ENCODE data around the gene TRAPPC14. TPM values are rescaled to one million over a fixed set of nuclear protein-coding genes. Genes with fewer than 3 reads are reported as not detected.

TRAPPC14 gene
- polyA plus RNA-seq, 1 experiment: 3.5 TPM

DNA sequence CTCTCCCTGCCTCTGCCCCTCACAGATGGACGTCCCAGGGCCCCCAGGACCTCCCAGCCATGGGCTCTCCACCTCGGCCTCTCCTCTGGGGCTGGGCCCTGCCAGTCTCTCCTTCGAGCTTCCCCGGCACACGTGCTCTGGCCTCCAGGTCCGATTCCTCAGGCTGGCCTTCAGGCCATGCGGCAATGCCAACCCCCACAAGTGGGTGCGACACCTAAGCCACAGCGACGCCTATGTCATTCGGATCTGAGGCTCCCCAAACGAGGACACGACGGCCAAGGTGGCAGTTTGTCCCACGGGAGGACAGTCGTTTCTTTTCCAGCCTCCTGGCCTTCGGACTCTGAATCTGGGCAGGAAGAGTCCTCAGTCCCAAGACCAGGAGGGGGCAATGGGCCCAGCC lies 51.9 kb downstream of the TRAPPC14 start:
- Histone ChIP-seq H3K4me3 (ENCODE audit: low read depth, low read length) (no peak overlapping the region), H3K27ac (ENCODE audit: low read depth, low read length) (no peak overlapping the region), H3K27me3 (ENCODE audit: control insufficient read depth, insufficient read depth, low read length) (no peaks in the 10 kb centered on the region), H3K9me3 (ENCODE audit: control insufficient read depth, insufficient read depth, low read length) (no peaks in the 10 kb centered on the region)
- ChIA-PET CTCF (no interaction called here), POLR2A (interaction anchor here (0.6 kb wide), 1 partner anchor 87 kb away, joined by 4 read pairs; no protein-coding TSS in a partner anchor)
- TF ChIP-seq, protein P1, sequence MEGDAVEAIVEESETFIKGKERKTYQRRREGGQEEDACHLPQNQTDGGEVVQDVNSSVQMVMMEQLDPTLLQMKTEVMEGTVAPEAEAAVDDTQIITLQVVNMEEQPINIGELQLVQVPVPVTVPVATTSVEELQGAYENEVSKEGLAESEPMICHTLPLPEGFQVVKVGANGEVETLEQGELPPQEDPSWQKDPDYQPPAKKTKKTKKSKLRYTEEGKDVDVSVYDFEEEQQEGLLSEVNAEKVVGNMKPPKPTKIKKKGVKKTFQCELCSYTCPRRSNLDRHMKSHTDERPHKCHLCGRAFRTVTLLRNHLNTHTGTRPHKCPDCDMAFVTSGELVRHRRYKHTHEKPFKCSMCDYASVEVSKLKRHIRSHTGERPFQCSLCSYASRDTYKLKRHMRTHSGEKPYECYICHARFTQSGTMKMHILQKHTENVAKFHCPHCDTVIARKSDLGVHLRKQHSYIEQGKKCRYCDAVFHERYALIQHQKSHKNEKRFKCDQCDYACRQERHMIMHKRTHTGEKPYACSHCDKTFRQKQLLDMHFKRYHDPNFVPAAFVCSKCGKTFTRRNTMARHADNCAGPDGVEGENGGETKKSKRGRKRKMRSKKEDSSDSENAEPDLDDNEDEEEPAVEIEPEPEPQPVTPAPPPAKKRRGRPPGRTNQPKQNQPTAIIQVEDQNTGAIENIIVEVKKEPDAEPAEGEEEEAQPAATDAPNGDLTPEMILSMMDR (IDR thresholded peaks at IDR 0.05; ENCODE audit: low read depth, low read length): no peak
- DNase-seq (ENCODE audit: low read depth, low spot score): no peak

DNA sequence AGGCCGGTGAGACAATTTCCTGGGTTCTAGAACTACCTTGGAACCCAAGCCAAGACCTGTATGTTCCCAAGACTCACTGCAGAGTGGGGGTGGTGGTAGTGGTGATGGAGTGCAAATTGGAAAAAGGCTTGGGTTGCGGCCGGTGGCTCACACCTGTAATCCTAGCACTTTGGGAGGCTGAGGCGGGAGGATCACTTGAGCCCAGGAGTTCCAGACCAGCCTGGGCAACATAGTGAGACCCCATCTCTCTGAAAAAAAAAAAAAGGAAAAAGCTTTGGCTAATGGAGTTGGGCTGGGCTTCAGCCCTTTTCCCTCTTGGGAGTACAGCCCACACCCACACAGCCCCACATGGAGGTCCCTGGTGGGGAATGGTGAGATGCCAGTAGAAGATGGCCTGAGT lies 53.0 kb downstream of the TRAPPC14 start:
- H3K4me3 ChIP-seq (ENCODE audit: low read depth, low read length): no peak overlapping the region
- no peak overlapping the region for H3K27ac ChIP-seq (ENCODE audit: low read depth, low read length)
- H3K9me3 ChIP-seq (ENCODE audit: control insufficient read depth, insufficient read depth, low read length): peaks cover 2% of the 10 kb centered on the region; the same call in 1 of the 2 replicates
- H3K27me3 ChIP-seq (ENCODE audit: control insufficient read depth, insufficient read depth, low read length): no peaks in the 10 kb centered on the region
- TF ChIP-seq, protein P1 (IDR thresholded peaks at IDR 0.05; ENCODE audit: low read depth, low read length): no peak
- ChIA-PET CTCF (no interaction called here), POLR2A (no interaction called here)
- no peak for DNase-seq (ENCODE audit: low read depth, low spot score)

Other genes with a start within 250 kb of the TRAPPC14 start
- gene TRIM4, start 239.2 kb downstream of the TRAPPC14 start, polyA plus RNA-seq (2011; rRNA removed): 27.0 and 32.7 TPM in 2 replicates
- gene GJC3, start 229.1 kb downstream of the TRAPPC14 start, polyA plus RNA-seq (2011; rRNA removed): not detected in 2 replicates
- gene AZGP1, start 182.7 kb downstream of the TRAPPC14 start, polyA plus RNA-seq (2011; rRNA removed): not detected in 2 replicates
- gene ZKSCAN1, start 143.1 kb downstream of the TRAPPC14 start, polyA plus RNA-seq (2011; rRNA removed): 36.8 and 42.7 TPM in 2 replicates
- 13.9 and 15.2 TPM in 2 replicates for gene ZSCAN21, start 108.9 kb downstream of the TRAPPC14 start, polyA plus RNA-seq (2011; rRNA removed)
- gene ZNF3, start 77.0 kb downstream of the TRAPPC14 start, polyA plus RNA-seq (2011; rRNA removed): 35.3 and 37.0 TPM in 2 replicates
- 265 and 308 TPM in 2 replicates for gene COPS6, start 69.8 kb downstream of the TRAPPC14 start, polyA plus RNA-seq (2011; rRNA removed)
- 39.5 and 44.2 TPM in 2 replicates for gene MCM7, start 57.3 kb downstream of the TRAPPC14 start, polyA plus RNA-seq (2011; rRNA removed)
- gene AP4M1, start 57.1 kb downstream of the TRAPPC14 start, polyA plus RNA-seq (2011; rRNA removed): 25.4 and 26.1 TPM in 2 replicates
- gene TAF6, start 39.4 kb downstream of the TRAPPC14 start, polyA plus RNA-seq (2011; rRNA removed): 28.2 and 31.2 TPM in 2 replicates
- 26.3 and 29.7 TPM in 2 replicates for gene CNPY4, start 39.1 kb downstream of the TRAPPC14 start, polyA plus RNA-seq (2011; rRNA removed)
- gene MBLAC1, start 31.8 kb downstream of the TRAPPC14 start, polyA plus RNA-seq (2011; rRNA removed): 0.55 and 0.56 TPM in 2 replicates
- gene LAMTOR4, start 9.8 kb downstream of the TRAPPC14 start, polyA plus RNA-seq (2011; rRNA removed): 122 and 160 TPM in 2 replicates
- 14.4 and 16.0 TPM in 2 replicates for gene GAL3ST4, start 9.9 kb upstream of the TRAPPC14 start, polyA plus RNA-seq (2011; rRNA removed)
- gene GPC2, start 18.7 kb upstream of the TRAPPC14 start, polyA plus RNA-seq (2011; rRNA removed): 2.6 TPM in 2 replicates
- 0.15 and 0.22 TPM in 2 replicates for gene STAG3, start 19.2 kb upstream of the TRAPPC14 start, polyA plus RNA-seq (2011; rRNA removed)
- gene PVRIG, start 61.2 kb upstream of the TRAPPC14 start, polyA plus RNA-seq (2011; rRNA removed): 0.42 TPM in 1 of 2 replicates, not detected in the other
- not detected in 2 replicates for gene SPDYE3, start 149.0 kb upstream of the TRAPPC14 start, polyA plus RNA-seq (2011; rRNA removed)
- 6.6 and 7.0 TPM in 2 replicates for gene PILRB, start 199.4 kb upstream of the TRAPPC14 start, polyA plus RNA-seq (2011; rRNA removed)
- gene PILRA, start 214.8 kb upstream of the TRAPPC14 start, polyA plus RNA-seq (2011; rRNA removed): 0.30 and 0.37 TPM in 2 replicates

Data from AG04450 (cell line).